HepG2 (cell line): ENCODE measurements around the gene C11orf71. TPM values are rescaled to one million over a fixed set of nuclear protein-coding genes. Genes with fewer than 3 reads are reported as not detected.

ENCODE experiments used
- CC2D1A ChIP-seq: sonication (generic); formaldehyde crosslinking; IDR thresholded peaks from 2 replicates; pipeline ENCODE4 v1.8.1; 2023; ENCODE audit warnings: mild to moderate bottlenecking, missing genetic modification reagents
- ETV6 ChIP-seq: sonication (generic); formaldehyde crosslinking; conservative IDR thresholded peaks from 2 replicates; pipeline ENCODE4 v1.4.0; 2020; ENCODE audit warnings: missing genetic modification reagents
- FOXA1 ChIP-seq, 2 experiments: fragments of 450-650 bp in 1 of 2; sonication (generic) in 1 of 2; formaldehyde crosslinking in 1 of 2; IDR thresholded peaks; 2 replicates each; pipeline versions ENCODE4 v1.4.0 to v1.6.1; 2016 to 2020; ENCODE audit warnings: missing genetic modification reagents in 1 of 2
- HNRNPK ChIP-seq: fragments of 200-400 bp; formaldehyde crosslinking; IDR thresholded peaks from 2 replicates; pipeline ENCODE4 v1.6.1; 2018; ENCODE audit warnings: low read length, low read depth, moderate library complexity, mild to moderate bottlenecking; ENCODE audit not compliant: poor library complexity, severe bottlenecking
- MLLT10 ChIP-seq: sonication (generic); formaldehyde crosslinking; IDR thresholded peaks from 2 replicates; pipeline ENCODE4 v1.4.0; 2020; ENCODE audit warnings: missing genetic modification reagents
- PBX3 ChIP-seq: sonication (generic); formaldehyde crosslinking; IDR thresholded peaks from 2 replicates; pipeline ENCODE4 v1.8.1; 2023; ENCODE audit warnings: missing genetic modification reagents, inconsistent platforms, borderline replicate concordance
- RARA ChIP-seq: IDR thresholded peaks from 2 replicates; pipeline ENCODE4 v1.6.1; 2016; ENCODE audit warnings: missing genetic modification reagents, missing compliant biosample characterization
- RXRB ChIP-seq: IDR thresholded peaks from 2 replicates; pipeline ENCODE4 v1.6.1; 2016; ENCODE audit warnings: borderline replicate concordance, missing genetic modification reagents, missing compliant biosample characterization
- SRY ChIP-seq: sonication (generic); formaldehyde crosslinking; IDR thresholded peaks from 2 replicates; pipeline ENCODE4 v1.8.0; 2022; ENCODE audit warnings: mild to moderate bottlenecking, missing genetic modification reagents
- TP53 ChIP-seq: sonication (generic); formaldehyde crosslinking; conservative IDR thresholded peaks from 2 replicates; pipeline ENCODE4 v1.4.0; 2020; ENCODE audit warnings: missing genetic modification reagents
- YEATS2 ChIP-seq: sonication (generic); formaldehyde crosslinking; IDR thresholded peaks from 2 replicates; pipeline ENCODE4 v1.4.0; 2020; ENCODE audit warnings: missing genetic modification reagents, borderline replicate concordance
- ZBTB3 ChIP-seq: sonication (generic); formaldehyde crosslinking; IDR thresholded peaks from 2 replicates; pipeline ENCODE4 v1.4.0; 2020; ENCODE audit warnings: low read depth, mild to moderate bottlenecking, moderate library complexity, missing genetic modification reagents, borderline replicate concordance
- ZBTB34 ChIP-seq: sonication (generic); formaldehyde crosslinking; IDR thresholded peaks from 2 replicates; pipeline ENCODE4 v1.8.0; 2022; ENCODE audit warnings: mild to moderate bottlenecking, missing genetic modification reagents
- ZNF766 ChIP-seq: sonication (generic); formaldehyde crosslinking; IDR thresholded peaks from 2 replicates; pipeline ENCODE4 v1.5.0; 2020; ENCODE audit warnings: missing genetic modification reagents, borderline replicate concordance
- polyA plus RNA-seq, 8 experiments: library from polyadenylated mRNA; depleted of rRNA in 3 of 8; stranded (reverse) in 7 of 8; unstranded in 1 of 8; fragments of >200 nt; fragmentation: Illumina TruSeq in 4 of 8; extraction: Trizol in 4 of 8; gene quantifications; 2 replicates each; pipeline versions ENCODE4 v1.2.1 to v1.2.3, GENCODE V29; 2011 to 2016; ENCODE audit warnings: low read depth in 4 of 8, missing spikeins in 1 of 8, mixed read lengths in 1 of 8; ENCODE audit not compliant: insufficient read depth in 1 of 8
- total RNA-seq, 5 experiments: library from RNA; depleted of rRNA; stranded (reverse); fragments of >200 nt; fragmentation: Illumina TruSeq; extraction: Trizol; gene quantifications; 2 replicates each; pipeline ENCODE4 v1.2.3, GENCODE V29; 2016; ENCODE audit warnings: low read depth in 1 of 5
- TF ChIP-seq, protein P1 (sequence below): sonication (generic); formaldehyde crosslinking; IDR thresholded peaks from 2 replicates; pipeline ENCODE4 v1.4.0; 2020; ENCODE audit warnings: mild to moderate bottlenecking, missing genetic modification reagents, borderline replicate concordance
- TF ChIP-seq, protein P2 (sequence below): sonication (generic); formaldehyde crosslinking; IDR thresholded peaks from 2 replicates; pipeline ENCODE4 v1.4.0; 2020; ENCODE audit warnings: missing genetic modification reagents

C11orf71 gene
- total and polyA plus RNA-seq, 2 of the 13 experiments (the other 11 are each of a cell fraction or from before 2014, with no cell fraction given), result 7.1 to 7.8 TPM

- TF ChIP-seq, protein P1, sequence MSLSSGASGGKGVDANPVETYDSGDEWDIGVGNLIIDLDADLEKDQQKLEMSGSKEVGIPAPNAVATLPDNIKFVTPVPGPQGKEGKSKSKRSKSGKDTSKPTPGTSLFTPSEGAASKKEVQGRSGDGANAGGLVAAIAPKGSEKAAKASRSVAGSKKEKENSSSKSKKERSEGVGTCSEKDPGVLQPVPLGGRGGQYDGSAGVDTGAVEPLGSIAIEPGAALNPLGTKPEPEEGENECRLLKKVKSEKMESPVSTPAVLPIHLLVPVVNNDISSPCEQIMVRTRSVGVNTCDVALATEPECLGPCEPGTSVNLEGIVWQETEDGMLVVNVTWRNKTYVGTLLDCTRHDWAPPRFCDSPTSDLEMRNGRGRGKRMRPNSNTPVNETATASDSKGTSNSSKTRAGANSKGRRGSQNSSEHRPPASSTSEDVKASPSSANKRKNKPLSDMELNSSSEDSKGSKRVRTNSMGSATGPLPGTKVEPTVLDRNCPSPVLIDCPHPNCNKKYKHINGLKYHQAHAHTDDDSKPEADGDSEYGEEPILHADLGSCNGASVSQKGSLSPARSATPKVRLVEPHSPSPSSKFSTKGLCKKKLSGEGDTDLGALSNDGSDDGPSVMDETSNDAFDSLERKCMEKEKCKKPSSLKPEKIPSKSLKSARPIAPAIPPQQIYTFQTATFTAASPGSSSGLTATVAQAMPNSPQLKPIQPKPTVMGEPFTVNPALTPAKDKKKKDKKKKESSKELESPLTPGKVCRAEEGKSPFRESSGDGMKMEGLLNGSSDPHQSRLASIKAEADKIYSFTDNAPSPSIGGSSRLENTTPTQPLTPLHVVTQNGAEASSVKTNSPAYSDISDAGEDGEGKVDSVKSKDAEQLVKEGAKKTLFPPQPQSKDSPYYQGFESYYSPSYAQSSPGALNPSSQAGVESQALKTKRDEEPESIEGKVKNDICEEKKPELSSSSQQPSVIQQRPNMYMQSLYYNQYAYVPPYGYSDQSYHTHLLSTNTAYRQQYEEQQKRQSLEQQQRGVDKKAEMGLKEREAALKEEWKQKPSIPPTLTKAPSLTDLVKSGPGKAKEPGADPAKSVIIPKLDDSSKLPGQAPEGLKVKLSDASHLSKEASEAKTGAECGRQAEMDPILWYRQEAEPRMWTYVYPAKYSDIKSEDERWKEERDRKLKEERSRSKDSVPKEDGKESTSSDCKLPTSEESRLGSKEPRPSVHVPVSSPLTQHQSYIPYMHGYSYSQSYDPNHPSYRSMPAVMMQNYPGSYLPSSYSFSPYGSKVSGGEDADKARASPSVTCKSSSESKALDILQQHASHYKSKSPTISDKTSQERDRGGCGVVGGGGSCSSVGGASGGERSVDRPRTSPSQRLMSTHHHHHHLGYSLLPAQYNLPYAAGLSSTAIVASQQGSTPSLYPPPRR (CRISPR knock-in tag), result 0 out of 2 replicates have a peak, but pooled peaks have one; percentile 21
- TF ChIP-seq RXRB (CRISPR knock-in tag) (peak; percentile 36), SRY (peak; percentile 67; the same call in 1 of the 2 replicates), RARA (no peak), HNRNPK (peak; percentile 31), ZNF766 (0 out of 2 replicates have a peak, but pooled peaks have one; percentile 46), ZBTB3 (CRISPR knock-in tag) (no peak), PBX3 (no peak), FOXA1 (IDR thresholded peaks at IDR 0.05) (no peak), FOXA1 (CRISPR knock-in tag; IDR thresholded peaks at IDR 0.05) (no peak), MLLT10 (CRISPR knock-in tag) (no peak), YEATS2 (no peak; the same call in 1 of the 2 replicates), CC2D1A (no peak), ZBTB34 (CRISPR knock-in tag) (no peak), ETV6 (CRISPR knock-in tag) (no peak), TP53 (no peak)
- TF ChIP-seq, protein P2, sequence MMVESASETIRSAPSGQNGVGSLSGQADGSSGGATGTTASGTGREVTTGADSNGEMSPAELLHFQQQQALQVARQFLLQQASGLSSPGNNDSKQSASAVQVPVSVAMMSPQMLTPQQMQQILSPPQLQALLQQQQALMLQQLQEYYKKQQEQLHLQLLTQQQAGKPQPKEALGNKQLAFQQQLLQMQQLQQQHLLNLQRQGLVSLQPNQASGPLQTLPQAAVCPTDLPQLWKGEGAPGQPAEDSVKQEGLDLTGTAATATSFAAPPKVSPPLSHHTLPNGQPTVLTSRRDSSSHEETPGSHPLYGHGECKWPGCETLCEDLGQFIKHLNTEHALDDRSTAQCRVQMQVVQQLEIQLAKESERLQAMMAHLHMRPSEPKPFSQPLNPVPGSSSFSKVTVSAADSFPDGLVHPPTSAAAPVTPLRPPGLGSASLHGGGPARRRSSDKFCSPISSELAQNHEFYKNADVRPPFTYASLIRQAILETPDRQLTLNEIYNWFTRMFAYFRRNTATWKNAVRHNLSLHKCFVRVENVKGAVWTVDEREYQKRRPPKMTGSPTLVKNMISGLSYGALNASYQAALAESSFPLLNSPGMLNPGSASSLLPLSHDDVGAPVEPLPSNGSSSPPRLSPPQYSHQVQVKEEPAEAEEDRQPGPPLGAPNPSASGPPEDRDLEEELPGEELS (CRISPR knock-in tag), result 0 out of 2 replicates have a peak, but pooled peaks have one; percentile 41
These were observed 39.2 kb upstream of the C11orf71 start, which contains the start of gene REXO2 (continued) for GRCh38 chr11:114439229-114440120.
